ENCODE data around the gene BUB3.
"Not testable (repeated sequence)": the region's sequence is repeated elsewhere in the genome, so short reads cannot be mapped to it uniquely, and the experiment has no call there.

Gene BUB3

DNA sequence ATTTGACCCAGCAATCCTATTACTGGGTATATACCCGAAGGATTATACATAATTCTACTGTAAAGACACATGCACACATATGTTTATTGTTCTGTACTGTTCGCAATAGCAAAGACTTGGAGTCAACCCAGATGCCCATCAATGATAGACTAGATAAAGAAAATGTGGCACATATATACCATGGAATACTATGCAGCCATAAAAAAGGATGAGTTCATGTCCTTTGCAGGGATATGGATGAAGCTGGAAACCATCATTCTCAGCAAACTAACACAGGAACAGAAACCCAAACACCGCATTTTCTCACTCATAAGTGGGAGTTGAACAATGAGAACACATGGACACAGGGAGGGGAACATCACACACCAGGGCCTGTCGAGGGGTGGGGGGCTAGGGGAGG, 24.2 kb downstream of the BUB3 start:
- not testable (repeated sequence) for H3K27ac ChIP-seq (ENCODE audit: low read depth, low read length); H2BK5ac ChIP-seq (ENCODE audit: low read depth, low read length, poor library complexity); H4K12ac ChIP-seq (ENCODE audit: low read depth, low read length); H3K4me3 ChIP-seq (ENCODE audit: low read depth, low read length); H2BK120ac ChIP-seq (ENCODE audit: insufficient read depth, low read length, poor library complexity); H2AFZ ChIP-seq (ENCODE audit: insufficient read depth, low read length, poor library complexity); H3K4me2 ChIP-seq (ENCODE audit: low read length); H3K79me2 ChIP-seq (ENCODE audit: control insufficient read depth, insufficient read depth, low read length, poor library complexity); H3K36me3 ChIP-seq (ENCODE audit: control insufficient read depth in 1 of 2, insufficient read depth in 2 of 2, low read length in 2 of 2); DNase-seq; H4K8ac ChIP-seq (ENCODE audit: low read depth, low read length); H3K9ac ChIP-seq (ENCODE audit: low read length); H2AK5ac ChIP-seq (ENCODE audit: low read length); H3K4me1 ChIP-seq (ENCODE audit: control insufficient read depth in 1 of 2, insufficient read depth in 2 of 2, low read length in 2 of 2); H3K79me1 ChIP-seq (ENCODE audit: low read length); H3K4ac ChIP-seq (ENCODE audit: low read depth, low read length); H3K9me3 ChIP-seq (ENCODE audit: insufficient read depth, low read depth, low read length); H3K27me3 ChIP-seq (ENCODE audit: insufficient read depth, low read length); H2BK12ac ChIP-seq (ENCODE audit: low read length); H3K18ac ChIP-seq (ENCODE audit: low read length); H3K14ac ChIP-seq (ENCODE audit: low read length); H3K23ac ChIP-seq (ENCODE audit: low read length); H4K91ac ChIP-seq (ENCODE audit: low read depth, low read length)
- no CpG with 5 or more reads among the region's 4 CpGs for WGBS (ENCODE audit: extremely low coverage, insufficient coverage, insufficient read length)

DNA sequence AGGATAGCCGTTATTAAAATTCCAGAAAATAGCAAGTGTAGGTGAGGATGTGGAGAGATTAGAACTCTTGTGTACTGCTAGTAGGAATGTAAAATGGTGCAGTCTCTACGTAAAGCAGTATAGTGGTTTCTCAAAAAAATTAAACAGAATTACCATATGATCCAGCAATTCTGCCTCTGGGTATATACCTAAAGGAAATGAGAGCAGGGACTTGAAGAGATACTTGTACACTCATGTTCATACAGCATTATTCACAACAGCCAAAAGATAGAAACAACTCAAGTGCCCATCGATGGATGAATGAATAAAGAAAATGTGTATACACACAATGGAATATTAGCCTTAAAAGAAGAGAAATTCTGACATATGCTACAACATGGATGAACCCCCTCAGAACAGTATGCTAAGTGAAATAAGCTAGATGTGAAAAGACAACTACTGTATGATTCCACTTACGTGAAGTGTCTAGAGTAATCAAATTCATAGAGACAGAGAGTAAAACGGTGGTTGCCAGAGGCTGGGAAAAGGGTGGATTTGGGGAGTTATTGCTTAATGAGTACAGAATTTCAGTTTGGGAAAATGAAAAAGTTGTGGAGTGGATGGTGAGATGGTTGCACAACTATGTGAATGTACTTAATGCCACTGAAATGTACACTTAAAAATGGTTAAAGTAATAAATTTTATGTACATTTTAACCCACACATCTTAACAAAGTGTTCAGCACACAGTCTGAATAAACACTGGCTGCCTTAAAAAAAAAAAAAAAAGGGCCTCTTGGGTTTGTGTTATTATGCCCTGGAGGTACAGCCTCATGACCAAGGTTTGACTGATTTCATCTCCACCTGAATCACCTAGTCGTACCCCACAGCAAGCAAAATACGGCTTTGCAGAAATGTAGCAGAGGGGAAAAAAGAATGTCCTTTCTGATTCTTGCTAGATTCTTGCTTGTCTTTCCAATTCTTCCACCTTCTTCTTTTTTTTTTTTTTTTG, 26.2 kb downstream of the BUB3 start:
- H2AK5ac ChIP-seq (ENCODE audit: low read length): no peak overlapping the region
- no peaks in the 10 kb centered on the region for H3K27me3 ChIP-seq (ENCODE audit: insufficient read depth, low read length)
- no peak overlapping the region for H2BK12ac ChIP-seq (ENCODE audit: low read length)
- no peak for DNase-seq
- no peak overlapping the region for H4K91ac ChIP-seq (ENCODE audit: low read depth, low read length)
- no peak overlapping the region for H3K4me2 ChIP-seq (ENCODE audit: low read length)
- no peak overlapping the region for H2BK5ac ChIP-seq (ENCODE audit: low read depth, low read length, poor library complexity)
- no peaks in the 10 kb centered on the region for H3K9me3 ChIP-seq (ENCODE audit: insufficient read depth, low read depth, low read length)
- no peak overlapping the region for H3K4me3 ChIP-seq (ENCODE audit: low read depth, low read length)
- no peaks in the 10 kb centered on the region for H3K79me1 ChIP-seq (ENCODE audit: low read length)
- H3K79me2 ChIP-seq (ENCODE audit: control insufficient read depth, insufficient read depth, low read length, poor library complexity): no peaks in the 10 kb centered on the region
- no peak overlapping the region for H2BK120ac ChIP-seq (ENCODE audit: insufficient read depth, low read length, poor library complexity)
- no peak overlapping the region for H3K18ac ChIP-seq (ENCODE audit: low read length)
- WGBS (ENCODE audit: extremely low coverage, insufficient coverage, insufficient read length): no CpG with 5 or more reads among the region's 7 CpGs
- H3K23ac ChIP-seq (ENCODE audit: low read length): no peak overlapping the region
- peaks cover 2% of the 10 kb centered on the region in 2 experiments for H3K36me3 ChIP-seq (ENCODE audit: control insufficient read depth in 1 of 2, insufficient read depth in 2 of 2, low read length in 2 of 2)
- H4K8ac ChIP-seq (ENCODE audit: low read depth, low read length): no peak overlapping the region
- no peak overlapping the region for H3K4ac ChIP-seq (ENCODE audit: low read depth, low read length)
- H2AFZ ChIP-seq (ENCODE audit: insufficient read depth, low read length, poor library complexity): no peak overlapping the region
- H3K27ac ChIP-seq (ENCODE audit: low read depth, low read length): no peak overlapping the region
- no peaks in the 10 kb centered on the region for H3K4me1 ChIP-seq (ENCODE audit: control insufficient read depth in 1 of 2, insufficient read depth in 2 of 2, low read length in 2 of 2)
- H4K12ac ChIP-seq (ENCODE audit: low read depth, low read length): no peak overlapping the region
- no peak overlapping the region for H3K14ac ChIP-seq (ENCODE audit: low read length)
- no peak overlapping the region for H3K9ac ChIP-seq (ENCODE audit: low read length)

- no peak overlapping the region for H2BK5ac ChIP-seq (ENCODE audit: low read depth, low read length, poor library complexity)
- H3K79me2 ChIP-seq (ENCODE audit: control insufficient read depth, insufficient read depth, low read length, poor library complexity): no peaks in the 10 kb centered on the region
- no peak overlapping the region for H2AFZ ChIP-seq (ENCODE audit: insufficient read depth, low read length, poor library complexity)
- no peak overlapping the region for H3K18ac ChIP-seq (ENCODE audit: low read length)
- H4K12ac ChIP-seq (ENCODE audit: low read depth, low read length): no peak overlapping the region
- H3K4me2 ChIP-seq (ENCODE audit: low read length): no peak overlapping the region
- WGBS (ENCODE audit: extremely low coverage, insufficient coverage, insufficient read length): no CpG with 5 or more reads among the region's 2 CpGs
- H3K14ac ChIP-seq (ENCODE audit: low read length): no peak overlapping the region
- H3K4ac ChIP-seq (ENCODE audit: low read depth, low read length): no peak overlapping the region
- no peak overlapping the region for H4K8ac ChIP-seq (ENCODE audit: low read depth, low read length)
- no peak overlapping the region for H3K27ac ChIP-seq (ENCODE audit: low read depth, low read length)
- H4K91ac ChIP-seq (ENCODE audit: low read depth, low read length): no peak overlapping the region
- H3K9ac ChIP-seq (ENCODE audit: low read length): no peak overlapping the region
- no peak overlapping the region for H2AK5ac ChIP-seq (ENCODE audit: low read length)
- no peak overlapping the region for H2BK120ac ChIP-seq (ENCODE audit: insufficient read depth, low read length, poor library complexity)
- H3K4me3 ChIP-seq (ENCODE audit: low read depth, low read length): no peak overlapping the region
- no peaks in the 10 kb centered on the region for H3K27me3 ChIP-seq (ENCODE audit: insufficient read depth, low read length)
- H2BK12ac ChIP-seq (ENCODE audit: low read length): no peak overlapping the region
- H3K23ac ChIP-seq (ENCODE audit: low read length): no peak overlapping the region
- H3K36me3 ChIP-seq (ENCODE audit: control insufficient read depth in 1 of 2, insufficient read depth in 2 of 2, low read length in 2 of 2): no peaks in the 10 kb centered on the region
- no peaks in the 10 kb centered on the region for H3K4me1 ChIP-seq (ENCODE audit: control insufficient read depth in 1 of 2, insufficient read depth in 2 of 2, low read length in 2 of 2)
- H3K79me1 ChIP-seq (ENCODE audit: low read length): no peaks in the 10 kb centered on the region
- DNase-seq: no peak
- H3K9me3 ChIP-seq (ENCODE audit: insufficient read depth, low read depth, low read length): no peaks in the 10 kb centered on the region
Observed at GRCh38 chr10:123183724-123184123, 29.5 kb downstream of the BUB3 start.

DNA sequence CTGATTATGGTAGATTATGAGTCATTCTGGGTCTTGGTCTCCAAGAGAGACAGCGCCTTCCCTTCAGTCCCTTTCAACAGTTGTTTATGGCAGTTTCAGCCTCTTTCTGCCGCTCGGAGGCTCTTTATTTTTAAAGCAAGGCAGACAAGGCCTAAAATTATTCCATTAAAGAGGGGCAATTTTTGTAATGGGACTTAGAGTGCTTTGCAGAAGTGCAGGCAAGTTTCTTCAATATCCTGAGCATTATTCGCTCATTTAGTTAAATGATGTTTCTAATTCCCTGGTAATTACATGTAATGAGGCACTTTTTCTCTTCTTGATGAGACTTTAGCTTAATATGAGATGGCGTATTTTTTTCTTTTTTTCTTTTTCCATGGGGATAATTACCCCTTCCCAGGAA, 33.6 kb downstream of the BUB3 start:
- Histone ChIP-seq H2AFZ (ENCODE audit: insufficient read depth, low read length, poor library complexity) (no peak overlapping the region), H4K91ac (ENCODE audit: low read depth, low read length) (no peak overlapping the region), H4K12ac (ENCODE audit: low read depth, low read length) (no peak overlapping the region), H3K27me3 (ENCODE audit: insufficient read depth, low read length) (no peaks in the 10 kb centered on the region), H3K14ac (ENCODE audit: low read length) (no peak overlapping the region), H2BK5ac (ENCODE audit: low read depth, low read length, poor library complexity) (no peak overlapping the region), H3K18ac (ENCODE audit: low read length) (no peak overlapping the region), H4K8ac (ENCODE audit: low read depth, low read length) (no peak overlapping the region), H3K79me1 (ENCODE audit: low read length) (no peaks in the 10 kb centered on the region), H3K4me3 (ENCODE audit: low read depth, low read length) (no peak overlapping the region), H3K4me2 (ENCODE audit: low read length) (no peak overlapping the region), H3K4me1 (ENCODE audit: control insufficient read depth in 1 of 2, insufficient read depth in 2 of 2, low read length in 2 of 2) (peaks cover 0 to 2% of the 10 kb centered on the region in 2 experiments), H3K9ac (ENCODE audit: low read length) (no peak overlapping the region), H3K36me3 (ENCODE audit: control insufficient read depth in 1 of 2, insufficient read depth in 2 of 2, low read length in 2 of 2) (peaks cover 0 to 4% of the 10 kb centered on the region in 2 experiments), H2BK12ac (ENCODE audit: low read length) (no peak overlapping the region), H2BK120ac (ENCODE audit: insufficient read depth, low read length, poor library complexity) (no peak overlapping the region), H3K79me2 (ENCODE audit: control insufficient read depth, insufficient read depth, low read length, poor library complexity) (no peaks in the 10 kb centered on the region), H3K9me3 (ENCODE audit: insufficient read depth, low read depth, low read length) (no peaks in the 10 kb centered on the region), H2AK5ac (ENCODE audit: low read length) (no peak overlapping the region), H3K23ac (ENCODE audit: low read length) (no peak overlapping the region), H3K27ac (ENCODE audit: low read depth, low read length) (no peak overlapping the region), H3K4ac (ENCODE audit: low read depth, low read length) (no peak overlapping the region)
- no CpG with 5 or more reads among the region's 5 CpGs for WGBS (ENCODE audit: extremely low coverage, insufficient coverage, insufficient read length)
- DNase-seq: no peak

Data from trophoblast cell (in vitro differentiated cells and primary cell).